ENCODE results near the gene ATF5. TPM values are rescaled to one million over a fixed set of nuclear protein-coding genes. Genes with fewer than 3 reads are reported as not detected.

Gene ATF5
- total RNA-seq, 1 donor from 2014 or later: 20.1 TPM

GRCh38 chr19:49894011-49894664 lies 34.9 kb upstream of the ATF5 start:
- no peak for TF ChIP-seq CTCF (IDR thresholded peaks at IDR 0.05)
- no peak for DNase-seq (ENCODE audit: extremely low spot score, unreplicated experiment)
- peaks cover 6% of the 10 kb centered on the region for H3K27me3 Mint-ChIP-seq (ENCODE audit: unreplicated experiment)
- no peaks in the 10 kb centered on the region for H3K9me3 Mint-ChIP-seq (ENCODE audit: unreplicated experiment)
- peaks cover 16% of the 10 kb centered on the region for H3K4me1 Mint-ChIP-seq (ENCODE audit: unreplicated experiment)
- H3K27ac Mint-ChIP-seq (ENCODE audit: unreplicated experiment): no peak overlapping the region
- H3K4me3 Mint-ChIP-seq (ENCODE audit: unreplicated experiment): no peak overlapping the region
- H3K36me3 Mint-ChIP-seq (ENCODE audit: unreplicated experiment): no peaks in the 10 kb centered on the region

- Mint-ChIP-seq H3K4me1 (ENCODE audit: unreplicated experiment) (peaks cover 13% of the 10 kb centered on the region), H3K27me3 (ENCODE audit: unreplicated experiment) (peaks cover 6% of the 10 kb centered on the region), H3K27ac (ENCODE audit: unreplicated experiment) (no peak overlapping the region), H3K4me3 (ENCODE audit: unreplicated experiment) (no peak overlapping the region), H3K36me3 (ENCODE audit: unreplicated experiment) (no peaks in the 10 kb centered on the region), H3K9me3 (ENCODE audit: unreplicated experiment) (no peaks in the 10 kb centered on the region)
- DNase-seq (ENCODE audit: extremely low spot score, unreplicated experiment): no peak
- no peak for TF ChIP-seq CTCF (IDR thresholded peaks at IDR 0.05)
These were observed 34.0 kb upstream of the ATF5 start for GRCh38 chr19:49894879-49895565.

- H3K4me1 Mint-ChIP-seq (ENCODE audit: unreplicated experiment): peaks cover 10% of the 10 kb centered on the region
- DNase-seq (ENCODE audit: extremely low spot score, unreplicated experiment): no peak
- no peak for TF ChIP-seq CTCF (IDR thresholded peaks at IDR 0.05)
- no peaks in the 10 kb centered on the region for H3K9me3 Mint-ChIP-seq (ENCODE audit: unreplicated experiment)
- H3K27ac Mint-ChIP-seq (ENCODE audit: unreplicated experiment): no peak overlapping the region
- no peak overlapping the region for H3K4me3 Mint-ChIP-seq (ENCODE audit: unreplicated experiment)
- H3K36me3 Mint-ChIP-seq (ENCODE audit: unreplicated experiment): no peaks in the 10 kb centered on the region
- peaks cover 6% of the 10 kb centered on the region for H3K27me3 Mint-ChIP-seq (ENCODE audit: unreplicated experiment)
These were observed 33.3 kb upstream of the ATF5 start for GRCh38 chr19:49895566-49896297.

- Mint-ChIP-seq H3K27me3 (ENCODE audit: unreplicated experiment) (peaks cover 4% of the 10 kb centered on the region), H3K27ac (ENCODE audit: unreplicated experiment) (no peak within 1 kb of the TSS), H3K4me1 (ENCODE audit: unreplicated experiment) (peaks cover 8% of the 10 kb centered on the region), H3K36me3 (ENCODE audit: unreplicated experiment) (no peaks in the 10 kb centered on the region), H3K4me3 (ENCODE audit: unreplicated experiment) (no peak within 1 kb of the TSS), H3K9me3 (ENCODE audit: unreplicated experiment) (no peaks in the 10 kb centered on the region)
- no peak for TF ChIP-seq CTCF (IDR thresholded peaks at IDR 0.05)
- no peak for DNase-seq (ENCODE audit: extremely low spot score, unreplicated experiment)
These were observed 32.0 kb upstream of the ATF5 start, which contains the start of gene IL4I1 for GRCh38 chr19:49896863-49897621. IL4I1 (minus strand) TSS chr19:49896887; CDS start chr19:49896160, 727 bp downstream.

Measured in osteocyte (in vitro differentiated cells).